Right hindlimb (tissue), 1 donor: Measurements from ENCODE around the gene LMNTD1.

Experiments
- DNase-seq: peaks from one replicate; pipeline ENCODE4 v3.0.0-alpha.2; 2018

LMNTD1 gene

GRCh38 chr12:25550186-25550585 lies 2.9 kb downstream of the LMNTD1 start:
- no peak for DNase-seq

DNA sequence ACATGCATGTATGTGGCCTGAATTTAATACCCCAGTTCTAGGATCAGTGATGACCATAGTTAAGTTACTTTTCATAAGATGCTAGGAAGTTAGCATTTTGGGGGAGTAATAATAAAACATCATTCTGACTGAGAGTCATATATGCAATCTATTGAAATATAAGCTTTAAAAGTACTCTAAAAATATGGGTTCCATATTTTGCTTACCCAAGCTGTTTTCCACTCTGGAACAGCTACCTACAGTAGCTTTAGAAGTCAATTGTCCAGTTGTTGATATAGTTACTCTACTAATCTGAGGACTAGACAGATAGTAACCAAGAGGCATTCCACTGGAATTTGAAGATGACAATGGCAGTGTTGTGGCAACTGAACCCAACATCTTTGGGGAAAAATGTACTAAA lies 4.0 kb downstream of the LMNTD1 start:
- no peak for DNase-seq

DNA sequence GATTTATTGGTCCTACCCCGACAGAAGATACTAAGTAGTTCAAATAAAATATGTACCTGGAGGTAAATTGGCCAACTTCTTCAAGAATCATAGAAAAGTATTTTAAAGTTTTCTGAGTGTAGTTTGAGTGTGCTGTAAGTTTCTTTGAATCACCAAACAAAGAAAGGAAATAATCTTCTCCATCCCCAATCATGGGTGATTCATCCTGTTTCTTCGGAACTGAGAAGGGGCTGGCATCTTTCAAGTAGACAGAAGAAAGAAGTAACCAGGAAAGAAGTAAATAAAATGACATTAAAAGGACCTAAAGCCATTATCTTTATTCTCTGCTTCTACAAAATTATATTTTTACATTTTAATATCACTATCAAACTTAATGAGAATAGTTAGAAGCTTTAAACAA lies 6.8 kb downstream of the LMNTD1 start:
- DNase-seq, result no peak

DNA sequence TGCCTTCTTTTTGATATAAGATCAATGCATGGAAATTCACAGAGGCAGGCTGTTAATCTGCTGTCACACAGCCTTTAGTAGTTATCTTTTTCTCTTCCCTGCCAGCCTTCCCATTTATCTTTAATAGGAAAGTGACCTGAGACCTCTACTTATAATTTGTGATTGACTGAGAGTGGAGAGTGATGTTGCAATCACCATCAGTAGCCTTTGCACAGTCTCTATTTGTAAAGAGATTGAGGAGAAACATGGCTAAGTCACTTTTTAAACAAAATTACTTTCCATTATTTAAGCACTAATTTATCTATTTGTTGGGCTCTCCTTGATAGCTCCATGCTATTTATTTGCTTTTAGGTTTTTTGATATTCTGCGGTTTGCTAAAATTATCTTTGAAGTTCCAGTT lies 19.9 kb downstream of the LMNTD1 start:
- no peak for DNase-seq

- no peak for DNase-seq
These were observed 21.5 kb downstream of the LMNTD1 start for GRCh38 chr12:25531502-25532052.

DNA sequence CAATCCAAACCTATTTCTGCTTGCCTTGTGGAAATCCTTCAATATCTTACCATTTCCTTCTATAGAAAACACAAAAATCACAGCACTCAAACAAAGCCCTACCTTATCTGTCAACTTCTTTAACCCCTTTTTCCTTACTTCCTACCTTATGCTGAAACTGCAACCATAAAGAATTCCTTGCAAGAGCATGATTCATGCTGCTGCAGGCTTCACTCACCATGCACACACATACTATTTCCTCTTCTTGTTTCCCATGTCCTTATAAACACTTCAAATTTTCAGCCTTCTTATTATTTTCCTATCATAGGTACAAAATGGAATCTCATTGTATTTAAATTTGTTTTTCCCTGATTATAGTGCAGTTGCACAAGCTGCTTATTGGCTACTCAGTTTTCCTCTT lies 23.3 kb downstream of the LMNTD1 start:
- DNase-seq, result no peak

- no peak for DNase-seq
These were observed 26.3 kb downstream of the LMNTD1 start for GRCh38 chr12:25526778-25527177.

DNA sequence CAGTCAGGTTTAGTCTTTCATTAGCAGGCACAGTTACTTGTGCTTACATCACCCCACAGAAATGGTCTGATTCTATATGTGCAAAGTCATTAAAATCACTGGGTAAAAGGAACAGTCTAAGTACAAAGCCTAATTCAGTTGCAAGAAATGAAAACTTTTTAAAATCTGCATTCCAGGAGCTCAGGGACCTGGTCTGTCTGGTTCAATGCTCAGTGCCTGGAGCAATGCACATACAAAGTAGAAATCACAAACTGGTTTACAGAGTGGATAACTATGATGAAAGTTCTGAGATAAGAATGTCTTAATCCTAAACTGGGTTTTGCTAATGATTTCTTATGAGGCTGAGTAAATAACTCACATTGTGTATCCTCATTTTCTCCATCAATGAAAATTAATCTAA lies 28.7 kb downstream of the LMNTD1 start:
- DNase-seq, result no peak

DNA sequence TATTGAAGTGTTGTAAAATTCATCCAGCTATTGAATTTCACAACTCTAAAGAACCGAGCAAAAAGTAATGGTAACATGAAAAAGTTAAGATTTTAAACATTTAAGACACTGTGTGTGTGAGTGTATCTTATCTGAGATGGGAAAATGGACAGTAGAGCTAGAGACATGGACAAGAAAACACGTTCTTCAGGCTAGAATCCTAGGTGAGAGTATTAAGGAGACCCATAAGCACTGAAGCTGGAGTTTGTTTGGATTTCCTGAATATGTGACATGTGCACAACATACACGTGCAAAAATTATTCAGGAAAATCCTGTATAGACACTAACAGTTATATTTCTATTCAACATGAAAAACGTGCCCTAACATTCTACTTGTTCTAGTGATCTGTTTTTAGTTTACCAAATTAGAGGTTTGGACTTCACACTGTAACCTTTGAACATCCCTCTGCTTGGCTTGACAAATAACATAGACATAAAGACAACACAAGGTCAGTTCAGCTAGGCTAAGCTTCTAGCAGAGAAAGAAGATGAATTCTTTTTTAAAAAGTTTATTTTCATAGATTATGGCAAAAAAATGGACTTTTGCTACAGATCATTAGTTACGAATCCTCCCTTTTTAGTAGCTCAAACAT lies 31.3 kb downstream of the LMNTD1 start:
- DNase-seq, result no peak

GRCh38 chr12:25518512-25518911 lies 34.6 kb downstream of the LMNTD1 start:
- DNase-seq, result no peak

GRCh38 chr12:25504744-25505143 lies 48.3 kb downstream of the LMNTD1 start:
- no peak for DNase-seq

- DNase-seq, result no peak
These were observed 49.4 kb downstream of the LMNTD1 start for GRCh38 chr12:25503666-25504065.

DNA sequence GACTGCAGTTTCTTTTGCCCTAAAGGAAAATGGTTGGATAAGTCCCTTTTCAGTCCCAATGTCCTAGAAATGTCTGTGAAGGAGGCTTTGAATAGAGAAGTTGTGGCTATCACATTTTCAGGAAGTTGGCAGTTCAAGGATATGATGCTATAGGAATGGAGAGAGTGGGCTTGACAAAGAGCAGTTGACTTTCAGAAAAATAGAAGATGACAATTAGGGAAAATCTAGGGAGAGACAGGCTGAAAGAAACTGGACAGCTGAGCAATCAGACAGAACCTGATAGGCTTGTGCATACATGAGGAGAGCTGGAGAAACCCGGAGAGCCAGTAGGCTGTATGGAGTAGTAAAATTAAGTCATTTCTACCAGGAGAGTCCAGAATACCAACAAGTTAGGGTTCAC lies 50.5 kb downstream of the LMNTD1 start:
- DNase-seq, result no peak

DNA sequence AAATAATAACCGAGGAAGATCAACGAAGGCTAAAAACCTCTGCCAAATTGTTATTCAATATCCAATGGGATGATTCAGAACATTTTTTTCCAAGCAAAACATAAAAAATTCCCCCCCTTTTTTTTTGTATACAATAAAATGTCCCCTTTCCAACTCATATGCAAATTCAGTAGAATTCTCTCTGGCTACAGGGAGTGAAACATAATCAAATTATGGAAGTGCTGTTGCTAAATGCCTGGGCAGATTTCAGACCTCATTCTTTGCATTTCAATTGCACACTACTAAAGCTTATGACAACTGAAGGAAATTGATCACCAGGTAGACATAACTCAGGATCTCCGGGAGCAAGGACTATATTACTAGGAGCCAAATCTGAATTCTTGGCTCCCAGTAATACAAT lies 51.0 kb downstream of the LMNTD1 start:
- no peak for DNase-seq

- DNase-seq, result no peak
These were observed 51.5 kb downstream of the LMNTD1 start for GRCh38 chr12:25501549-25501948.

GRCh38 chr12:25500651-25501050 lies 52.4 kb downstream of the LMNTD1 start:
- no peak for DNase-seq

GRCh38 chr12:25497021-25497420 lies 56.1 kb downstream of the LMNTD1 start:
- DNase-seq, result peak; percentile 25

DNA sequence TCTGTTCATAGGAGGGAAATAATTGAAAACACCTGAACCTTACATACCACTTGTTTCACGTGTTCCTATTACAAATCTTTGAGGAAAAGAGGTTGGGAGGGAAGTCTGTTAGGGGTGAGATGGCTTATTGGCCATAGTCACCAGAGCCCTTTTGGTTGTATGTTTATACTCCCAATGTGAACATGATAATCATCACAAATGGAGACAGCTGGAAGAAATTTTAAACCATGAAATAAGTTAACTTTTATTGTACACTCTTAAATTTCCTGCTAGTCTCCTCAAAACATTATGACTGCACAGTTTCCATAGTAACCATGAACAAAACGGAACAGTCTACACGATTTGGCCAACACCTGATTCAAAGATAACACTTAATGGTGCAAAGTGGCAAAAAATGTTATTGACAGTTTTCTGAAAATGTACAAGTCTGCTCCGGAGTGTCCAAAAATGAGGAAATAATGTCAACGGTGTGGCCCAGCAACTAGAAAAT lies 56.9 kb downstream of the LMNTD1 start:
- DNase-seq, result no peak

GRCh38 chr12:25495331-25496097 lies 57.6 kb downstream of the LMNTD1 start:
- no peak for DNase-seq

- DNase-seq, result no peak
These were observed 58.2 kb downstream of the LMNTD1 start for GRCh38 chr12:25494926-25495325.

- no peak for DNase-seq
These were observed 59.4 kb downstream of the LMNTD1 start for GRCh38 chr12:25493682-25494081.

DNA sequence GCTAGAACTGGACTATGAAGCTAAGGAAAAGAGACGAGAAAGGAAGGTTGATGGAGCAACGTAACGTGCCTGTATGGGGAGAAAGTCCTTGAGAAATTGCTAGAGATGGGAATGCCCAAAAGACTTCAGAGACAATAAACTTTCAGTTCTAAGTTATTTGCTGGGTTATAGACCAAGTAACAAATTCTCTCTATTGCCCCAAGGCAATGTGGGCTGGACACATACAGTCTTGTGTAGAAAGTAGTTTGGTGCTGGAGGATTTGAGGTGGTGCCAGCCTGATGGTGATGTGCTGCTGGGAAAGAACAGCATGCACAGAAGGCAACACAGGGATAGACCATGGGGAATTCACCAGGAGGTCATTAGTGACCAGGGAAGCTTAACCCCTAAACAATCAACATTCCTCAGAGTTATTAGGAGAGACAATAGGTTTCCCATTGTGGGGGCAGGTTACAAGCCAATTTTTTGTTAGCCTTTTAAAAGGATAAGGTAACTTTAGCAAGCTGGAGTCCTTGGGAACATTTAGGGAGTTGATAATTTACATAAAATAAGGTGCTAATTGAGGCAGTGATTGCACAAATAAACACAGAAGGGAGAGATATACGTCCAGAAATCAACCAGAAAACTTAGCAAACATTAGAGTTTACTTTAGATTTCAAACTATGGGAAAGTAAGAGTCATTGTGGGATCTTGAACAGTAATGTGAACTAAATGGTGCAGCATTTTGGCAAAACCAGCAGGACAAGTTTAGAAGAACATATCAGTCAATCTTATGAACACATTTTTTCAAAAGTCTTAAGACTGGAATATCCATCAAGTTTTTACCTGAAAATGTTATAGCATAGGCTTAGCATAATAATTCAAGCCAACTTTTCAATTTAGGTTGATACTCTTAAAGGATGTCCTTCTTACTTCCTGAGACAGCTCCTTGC lies 61.4 kb downstream of the LMNTD1 start:
- DNase-seq, result no peak
